BE2C (cell line): Measurements from ENCODE around the gene NEGR1.

Source experiments
- DNase-seq: peaks from one replicate; pipeline ENCODE4 v3.0.0-alpha.2; 2020
- H3K27me3 ChIP-seq: fragments of 250-450 bp; sonication (Bioruptor Pico); 2 replicates; pipeline ENCODE4 v1.5.1; 2020; ENCODE audit warnings: mild to moderate bottlenecking
- H3K36me3 ChIP-seq: fragments of 250-450 bp; sonication (Bioruptor Pico); 2 replicates; pipeline ENCODE4 v1.5.1; 2020; ENCODE audit warnings: mild to moderate bottlenecking
- H3K4me1 ChIP-seq: fragments of 250-450 bp; sonication (Bioruptor Pico); 2 replicates; pipeline ENCODE4 v1.5.1; 2020
- H3K4me3 ChIP-seq: 2 replicates; pipeline ENCODE4 v1.5.1; 2011; ENCODE audit warnings: low read depth, low read length
- H3K9me3 ChIP-seq: fragments of 250-450 bp; sonication (Bioruptor Pico); 2 replicates; pipeline ENCODE4 v1.5.1; 2020
- TF ChIP-seq, protein P1 (sequence below): IDR thresholded peaks from 2 replicates; pipeline ENCODE4 v1.5.1; 2012; ENCODE audit warnings: mild to moderate bottlenecking, low read depth, low read length

Gene NEGR1

DNA sequence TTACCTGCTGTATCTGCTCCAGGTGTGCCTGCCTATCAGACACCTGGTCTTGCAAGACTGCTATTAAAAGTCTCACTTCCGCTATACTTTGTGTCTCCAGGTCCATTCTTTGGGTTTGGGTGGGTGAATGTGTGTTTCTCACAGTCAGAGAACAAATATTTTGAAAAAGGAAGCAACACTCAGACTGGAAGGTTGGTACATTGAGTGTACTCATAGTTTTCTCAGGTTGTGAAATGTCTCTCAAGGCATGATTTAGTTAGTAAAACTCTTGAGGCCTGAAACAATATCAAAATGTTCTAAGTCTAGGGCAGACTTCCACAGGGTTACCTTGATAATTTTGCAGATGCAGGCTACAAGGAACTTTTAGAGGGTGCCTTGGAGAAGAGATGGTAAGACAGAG is 771.6 kb downstream of the NEGR1 start:
- no peaks in the 10 kb centered on the region for H3K4me1 ChIP-seq
- H3K27me3 ChIP-seq, result no peaks in the 10 kb centered on the region
- no peak overlapping the region for H3K4me3 ChIP-seq
- no peak for DNase-seq
- H3K9me3 ChIP-seq, result no peaks in the 10 kb centered on the region
- H3K36me3 ChIP-seq, result no peaks in the 10 kb centered on the region
- TF ChIP-seq, protein P1, sequence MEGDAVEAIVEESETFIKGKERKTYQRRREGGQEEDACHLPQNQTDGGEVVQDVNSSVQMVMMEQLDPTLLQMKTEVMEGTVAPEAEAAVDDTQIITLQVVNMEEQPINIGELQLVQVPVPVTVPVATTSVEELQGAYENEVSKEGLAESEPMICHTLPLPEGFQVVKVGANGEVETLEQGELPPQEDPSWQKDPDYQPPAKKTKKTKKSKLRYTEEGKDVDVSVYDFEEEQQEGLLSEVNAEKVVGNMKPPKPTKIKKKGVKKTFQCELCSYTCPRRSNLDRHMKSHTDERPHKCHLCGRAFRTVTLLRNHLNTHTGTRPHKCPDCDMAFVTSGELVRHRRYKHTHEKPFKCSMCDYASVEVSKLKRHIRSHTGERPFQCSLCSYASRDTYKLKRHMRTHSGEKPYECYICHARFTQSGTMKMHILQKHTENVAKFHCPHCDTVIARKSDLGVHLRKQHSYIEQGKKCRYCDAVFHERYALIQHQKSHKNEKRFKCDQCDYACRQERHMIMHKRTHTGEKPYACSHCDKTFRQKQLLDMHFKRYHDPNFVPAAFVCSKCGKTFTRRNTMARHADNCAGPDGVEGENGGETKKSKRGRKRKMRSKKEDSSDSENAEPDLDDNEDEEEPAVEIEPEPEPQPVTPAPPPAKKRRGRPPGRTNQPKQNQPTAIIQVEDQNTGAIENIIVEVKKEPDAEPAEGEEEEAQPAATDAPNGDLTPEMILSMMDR, result no peak

DNA sequence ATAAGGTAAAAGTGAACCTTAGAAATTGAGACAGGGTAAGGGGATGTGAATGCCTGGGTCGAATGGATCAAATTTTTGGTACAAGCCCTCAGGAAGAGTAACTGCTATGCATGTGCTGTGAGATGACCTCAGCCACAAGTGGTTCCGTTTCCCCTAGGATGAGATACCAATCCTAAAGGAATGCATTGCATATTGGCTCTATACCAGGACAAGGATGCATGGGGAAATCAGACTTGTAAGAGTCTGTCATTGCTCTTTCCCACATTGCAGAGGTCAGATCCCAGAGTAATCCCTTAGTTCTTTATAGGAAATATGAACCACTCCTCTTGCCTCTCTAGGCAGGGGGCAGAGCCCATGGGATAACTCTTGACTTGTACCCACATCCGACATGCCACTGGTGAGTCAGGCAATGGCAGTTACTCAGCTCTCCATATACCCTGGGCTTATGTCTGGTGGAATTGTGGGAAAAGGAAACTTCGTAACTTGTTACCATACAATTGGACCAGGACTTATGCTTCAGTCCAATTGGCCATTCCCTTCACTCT is 773.2 kb downstream of the NEGR1 start:
- no peaks in the 10 kb centered on the region for H3K36me3 ChIP-seq
- H3K27me3 ChIP-seq, result no peaks in the 10 kb centered on the region
- no peaks in the 10 kb centered on the region for H3K9me3 ChIP-seq
- TF ChIP-seq, protein P1, result no peak
- H3K4me3 ChIP-seq, result no peak overlapping the region
- DNase-seq, result no peak
- no peaks in the 10 kb centered on the region for H3K4me1 ChIP-seq

- Histone ChIP-seq H3K36me3 (no peaks in the 10 kb centered on the region), H3K4me3 (no peak overlapping the region), H3K4me1 (no peaks in the 10 kb centered on the region), H3K27me3 (no peaks in the 10 kb centered on the region), H3K9me3 (no peaks in the 10 kb centered on the region)
- TF ChIP-seq, protein P1, result no peak
- DNase-seq, result no peak
These were observed 780.3 kb downstream of the NEGR1 start for GRCh38 chr1:71502006-71502405.

GRCh38 chr1:71498542-71498941 is 783.8 kb downstream of the NEGR1 start:
- H3K9me3 ChIP-seq, result no peaks in the 10 kb centered on the region
- H3K4me1 ChIP-seq, result no peaks in the 10 kb centered on the region
- no peaks in the 10 kb centered on the region for H3K27me3 ChIP-seq
- TF ChIP-seq, protein P1, result no peak
- no peak for DNase-seq
- H3K4me3 ChIP-seq, result no peak overlapping the region
- H3K36me3 ChIP-seq, result no peaks in the 10 kb centered on the region

DNA sequence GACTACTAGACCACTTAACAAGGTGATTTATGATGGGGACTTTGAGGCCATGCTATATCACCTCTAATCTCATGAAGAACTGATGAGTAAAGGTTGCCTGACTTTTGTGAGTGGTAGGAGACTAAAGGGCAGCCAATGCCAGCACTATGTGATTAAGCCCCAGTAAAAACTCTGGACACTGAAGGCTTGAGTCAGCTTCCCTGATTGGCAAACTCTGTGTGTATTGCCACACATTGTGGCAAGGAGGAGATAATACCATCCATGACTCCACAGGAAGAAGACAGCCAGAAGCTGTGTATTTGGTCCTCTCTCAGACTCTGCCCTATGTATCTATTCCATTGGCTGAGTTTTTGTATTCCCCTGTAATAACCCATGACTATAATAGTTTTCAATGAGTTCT is 788.2 kb downstream of the NEGR1 start:
- TF ChIP-seq, protein P1, result no peak
- Histone ChIP-seq H3K4me3 (no peak overlapping the region), H3K36me3 (no peaks in the 10 kb centered on the region), H3K27me3 (no peaks in the 10 kb centered on the region), H3K4me1 (no peaks in the 10 kb centered on the region), H3K9me3 (no peaks in the 10 kb centered on the region)
- no peak for DNase-seq

DNA sequence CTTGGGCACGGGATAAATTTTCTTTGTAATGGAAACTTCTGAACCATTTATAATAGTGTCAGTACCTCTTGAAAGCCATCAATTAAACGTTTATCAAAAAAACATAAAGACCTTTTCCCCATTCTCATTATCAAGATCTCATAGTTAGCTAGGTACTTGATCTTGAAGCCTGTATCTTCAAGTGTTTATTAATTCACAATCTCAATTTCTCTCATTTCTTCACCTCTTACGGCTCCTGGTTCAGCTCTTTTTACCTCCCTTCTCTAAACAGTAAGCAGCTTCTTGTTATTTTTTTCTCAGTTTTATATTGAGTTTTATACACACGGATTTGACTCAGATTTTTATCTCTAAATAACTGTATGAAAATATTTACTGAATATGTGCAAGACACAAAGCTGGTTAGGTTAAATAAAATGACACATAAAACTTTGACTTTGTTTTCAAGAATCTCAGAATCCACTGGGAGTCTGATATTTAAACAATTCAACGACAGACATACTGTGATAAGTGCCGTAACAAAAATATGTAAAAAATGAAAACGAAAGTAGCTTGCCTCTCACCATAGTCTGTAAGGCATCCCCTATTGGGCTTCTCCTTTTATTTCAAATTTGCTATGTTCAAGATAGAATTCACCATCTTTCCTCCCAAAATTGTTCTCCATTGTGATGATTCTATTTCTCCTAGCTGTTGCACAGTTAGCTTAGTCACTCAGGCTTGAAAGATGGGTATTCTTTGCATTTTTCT is 789.9 kb downstream of the NEGR1 start:
- no peaks in the 10 kb centered on the region for H3K36me3 ChIP-seq
- no peaks in the 10 kb centered on the region for H3K4me1 ChIP-seq
- TF ChIP-seq, protein P1, result no peak
- H3K9me3 ChIP-seq, result no peaks in the 10 kb centered on the region
- no peak overlapping the region for H3K4me3 ChIP-seq
- no peaks in the 10 kb centered on the region for H3K27me3 ChIP-seq
- no peak for DNase-seq
